Memory B cell (primary cell): ENCODE results near the gene RRP1.
"Not testable (repeated sequence)": the region's sequence is repeated elsewhere in the genome, so short reads cannot be mapped to it uniquely, and the experiment has no call there.

Experiments used
- ATAC-seq: fragments of 150-1000 bp; cut with Tn5 transposase; 2 replicates; pipeline ENCODE4 v1.10.0; 2021; ENCODE audit warnings: low read depth, mild to moderate bottlenecking, moderate library complexity
- DNase-seq, 2 donors: peaks; one replicate each; pipeline ENCODE4 v3.0.0; 2022; ENCODE audit warnings: low spot score in 2 of 2
- H3K27ac Mint-ChIP-seq: one replicate; pipeline ENCODE4 v1.8.0; 2022; ENCODE audit warnings: mild to moderate bottlenecking, moderate library complexity, mixed read lengths
- H3K27me3 Mint-ChIP-seq: one replicate; pipeline ENCODE4 v1.8.0; 2022; ENCODE audit warnings: mixed read lengths
- H3K36me3 Mint-ChIP-seq: one replicate; pipeline ENCODE4 v1.8.0; 2022; ENCODE audit warnings: mild to moderate bottlenecking, mixed read lengths
- H3K4me1 Mint-ChIP-seq: one replicate; pipeline ENCODE4 v1.8.0; 2022; ENCODE audit warnings: mixed read lengths
- H3K4me3 Mint-ChIP-seq: one replicate; pipeline ENCODE4 v1.8.0; 2022; ENCODE audit warnings: mild to moderate bottlenecking, moderate library complexity, mixed read lengths
- H3K9me3 Mint-ChIP-seq: one replicate; pipeline ENCODE4 v1.8.0; 2022; ENCODE audit warnings: mixed read lengths

Gene RRP1

DNA sequence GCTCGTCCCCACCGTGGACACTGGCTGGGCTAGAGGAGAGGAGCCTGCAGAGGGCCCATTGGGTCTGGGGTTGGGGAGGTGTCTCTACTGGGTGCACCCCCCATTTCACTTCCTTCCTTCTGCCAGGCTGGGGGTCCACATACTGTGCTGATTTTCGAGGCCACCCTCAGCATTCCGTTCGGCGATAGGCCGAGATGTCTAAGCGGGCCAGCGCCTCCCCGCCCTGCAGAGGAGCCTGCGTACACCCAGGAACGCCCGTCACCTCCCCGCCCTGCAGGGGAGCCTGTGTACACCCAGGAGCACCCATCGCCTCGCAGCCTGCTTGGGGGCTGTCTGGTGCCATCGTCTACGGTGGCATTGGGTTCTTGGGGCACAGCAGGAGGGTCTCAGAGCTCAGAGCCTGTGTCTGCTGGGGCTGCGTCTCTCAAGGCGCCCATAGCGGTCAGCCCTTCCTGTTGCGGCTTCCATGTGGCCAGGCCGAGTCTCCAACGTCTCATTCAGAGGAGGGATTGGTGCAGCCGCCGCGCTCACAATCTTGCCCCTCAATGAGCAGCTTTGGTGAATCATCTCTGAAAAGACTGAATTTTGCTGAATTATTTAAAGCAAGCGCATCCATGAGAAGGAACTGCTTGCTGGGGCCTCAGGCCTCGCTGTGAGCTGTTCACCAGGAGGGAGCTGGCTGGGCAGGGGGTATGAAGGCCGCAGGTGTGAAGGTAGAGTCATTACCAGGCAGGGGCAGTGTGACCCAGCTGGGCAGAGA, 44.9 kb downstream of the RRP1 start:
- H3K9me3 Mint-ChIP-seq, result no peaks in the 10 kb centered on the region
- ATAC-seq (no peak), DNase-seq (no peak)
- no peak overlapping the region for H3K4me3 Mint-ChIP-seq
- no peaks in the 10 kb centered on the region for H3K4me1 Mint-ChIP-seq
- H3K36me3 Mint-ChIP-seq, result peaks cover 2% of the 10 kb centered on the region
- H3K27ac Mint-ChIP-seq, result no peak overlapping the region
- H3K27me3 Mint-ChIP-seq, result peaks cover 29% of the 10 kb centered on the region

DNA sequence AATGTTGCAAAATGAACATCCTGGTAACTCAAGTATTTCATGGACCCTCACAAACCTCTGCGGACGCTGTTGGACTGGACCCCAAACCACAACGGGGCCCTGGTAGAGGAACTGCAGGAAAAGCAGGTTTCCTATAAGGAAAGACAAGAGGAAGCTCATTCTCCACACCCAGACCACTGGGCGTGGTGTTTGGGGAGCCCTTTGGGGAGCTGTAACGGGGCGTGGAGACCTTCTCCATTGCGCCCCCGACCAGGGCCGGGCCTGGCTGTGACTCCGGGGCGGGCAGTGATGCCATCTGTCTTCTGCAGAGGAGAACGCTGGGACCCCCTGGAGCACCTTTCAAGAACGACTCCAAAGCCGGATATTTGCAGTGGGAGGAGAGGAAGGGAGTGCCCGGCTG, 45.7 kb downstream of the RRP1 start:
- Mint-ChIP-seq H3K9me3 (no peaks in the 10 kb centered on the region), H3K27me3 (peaks cover 33% of the 10 kb centered on the region), H3K4me3 (no peak overlapping the region), H3K4me1 (no peaks in the 10 kb centered on the region), H3K27ac (no peak overlapping the region), H3K36me3 (peaks cover 2% of the 10 kb centered on the region)
- DNase-seq, result no peak
- no peak for ATAC-seq

DNA sequence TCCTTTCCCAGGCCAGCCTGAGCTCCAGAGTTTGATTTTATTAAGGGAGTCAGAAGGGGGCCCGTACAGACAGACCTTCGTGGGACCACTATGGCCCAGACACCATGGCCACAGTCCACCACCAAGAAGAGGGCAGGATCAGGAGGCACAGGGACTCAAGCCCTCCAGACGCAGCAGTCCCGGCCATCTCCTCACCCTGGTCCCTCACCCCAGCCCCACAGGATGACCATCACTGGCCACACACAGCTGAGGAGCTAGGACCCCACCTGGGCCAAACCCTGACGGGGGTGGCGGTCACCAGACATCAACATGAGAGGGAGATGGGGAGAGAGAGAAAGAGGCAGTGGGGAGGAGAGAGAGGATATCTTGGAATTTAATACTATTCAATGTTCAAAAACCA, 46.5 kb downstream of the RRP1 start:
- H3K4me3 Mint-ChIP-seq, result no peak overlapping the region
- H3K4me1 Mint-ChIP-seq, result no peaks in the 10 kb centered on the region
- ATAC-seq (no peak), DNase-seq (no peak)
- no peak overlapping the region for H3K27ac Mint-ChIP-seq
- peaks cover 32% of the 10 kb centered on the region for H3K27me3 Mint-ChIP-seq
- peaks cover 2% of the 10 kb centered on the region for H3K36me3 Mint-ChIP-seq
- H3K9me3 Mint-ChIP-seq, result no peaks in the 10 kb centered on the region

DNA sequence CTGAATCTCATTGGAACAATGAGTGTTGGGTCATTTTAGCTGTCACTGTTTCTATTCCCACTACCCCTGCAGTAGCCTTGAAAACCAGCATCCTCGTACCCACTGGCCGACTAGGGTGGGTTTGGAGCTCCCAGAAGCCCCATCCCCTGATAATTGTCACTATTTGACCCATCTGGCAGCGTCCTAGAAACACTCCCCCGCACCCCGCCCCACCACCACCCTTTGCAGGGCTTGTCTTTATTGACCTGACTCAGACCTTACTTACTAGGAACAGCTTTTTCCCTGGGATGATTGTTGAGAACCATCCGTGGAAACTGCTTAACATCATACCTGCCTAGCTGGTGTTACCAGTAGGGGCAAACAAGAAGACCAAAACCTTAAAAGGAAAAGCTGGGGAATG, 47.2 kb downstream of the RRP1 start:
- Mint-ChIP-seq H3K4me1 (no peaks in the 10 kb centered on the region), H3K27ac (no peak overlapping the region), H3K36me3 (peaks cover 2% of the 10 kb centered on the region), H3K9me3 (no peaks in the 10 kb centered on the region), H3K27me3 (peaks cover 30% of the 10 kb centered on the region), H3K4me3 (no peak overlapping the region)
- DNase-seq, result no peak
- no peak for ATAC-seq

DNA sequence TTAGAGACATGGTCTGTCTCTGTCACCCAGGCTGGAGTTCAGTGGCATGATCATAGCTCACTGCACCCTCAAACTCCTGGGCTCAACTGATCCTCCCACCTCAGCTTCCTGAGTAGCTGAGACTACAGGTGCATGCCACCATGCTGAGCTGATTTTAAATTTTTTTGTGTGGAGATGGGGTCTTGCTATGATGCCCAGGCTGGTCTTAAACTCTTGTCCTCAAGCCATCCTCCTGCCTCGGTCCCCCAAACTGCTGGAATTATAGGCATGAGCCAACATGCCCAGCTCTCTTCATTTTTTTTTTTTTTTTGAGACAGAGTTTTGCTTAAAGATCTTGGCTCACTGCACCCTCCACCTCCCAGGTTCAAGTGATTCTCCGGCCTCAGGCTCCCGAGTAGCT, 50.9 kb downstream of the RRP1 start:
- ATAC-seq (no peak), DNase-seq (no peak)
- H3K27ac Mint-ChIP-seq, result no peak overlapping the region
- peaks cover 16% of the 10 kb centered on the region for H3K27me3 Mint-ChIP-seq
- H3K4me3 Mint-ChIP-seq, result no peak overlapping the region
- H3K36me3 Mint-ChIP-seq, result no peaks in the 10 kb centered on the region
- H3K4me1 Mint-ChIP-seq, result peaks cover 5% of the 10 kb centered on the region
- no peaks in the 10 kb centered on the region for H3K9me3 Mint-ChIP-seq

DNA sequence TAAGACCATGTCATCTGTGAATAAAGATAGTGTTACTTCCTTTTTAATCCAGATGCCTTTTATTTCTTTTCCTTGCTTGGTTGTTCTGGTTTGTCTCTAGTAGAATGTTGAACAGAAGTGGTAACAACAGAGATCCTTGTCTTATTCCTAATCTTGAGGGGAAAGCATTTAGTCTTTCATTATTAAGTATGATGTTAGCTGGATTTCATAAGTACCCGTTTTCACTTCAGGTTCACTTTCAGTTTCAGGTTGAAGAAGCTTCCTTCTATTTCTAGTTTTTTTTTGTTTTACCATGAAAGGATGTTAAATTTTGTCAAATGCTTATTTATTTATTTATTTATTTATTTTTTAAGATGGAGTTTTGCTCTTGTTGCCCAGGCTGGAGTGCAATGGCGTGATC, 53.4 kb downstream of the RRP1 start:
- peaks cover 6% of the 10 kb centered on the region for H3K27me3 Mint-ChIP-seq
- H3K36me3 Mint-ChIP-seq, result no peaks in the 10 kb centered on the region
- peaks cover 5% of the 10 kb centered on the region for H3K4me1 Mint-ChIP-seq
- peak; percentile 61 for ATAC-seq
- no peaks in the 10 kb centered on the region for H3K9me3 Mint-ChIP-seq
- DNase-seq, result no peak
- peak overlapping the region; percentile 1 for H3K27ac Mint-ChIP-seq
- peak overlapping the region; percentile 60 for H3K4me3 Mint-ChIP-seq

DNA sequence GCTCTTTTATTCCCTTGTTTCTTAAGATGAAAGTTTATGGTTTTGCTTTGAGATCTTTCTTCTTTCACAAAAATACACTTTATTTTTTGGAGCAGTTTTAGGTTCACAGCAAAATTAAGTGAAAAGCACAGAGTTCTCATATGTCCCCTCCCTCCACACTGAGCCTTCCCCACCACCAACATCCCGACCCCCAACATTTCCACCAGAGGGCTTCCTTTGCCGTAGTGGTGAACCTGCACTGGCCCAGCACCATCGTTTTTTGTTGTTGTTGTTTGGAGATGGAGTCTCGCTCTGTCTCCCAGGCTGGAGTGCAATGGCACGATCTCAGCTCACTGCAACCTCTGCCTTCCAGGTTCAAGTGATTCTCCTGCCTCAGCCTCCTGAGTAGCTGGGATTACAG, 55.5 kb downstream of the RRP1 start:
- not testable (repeated sequence) for H3K27ac Mint-ChIP-seq, DNase-seq, H3K36me3 Mint-ChIP-seq, H3K27me3 Mint-ChIP-seq, H3K4me1 Mint-ChIP-seq, H3K4me3 Mint-ChIP-seq, H3K9me3 Mint-ChIP-seq, ATAC-seq

DNA sequence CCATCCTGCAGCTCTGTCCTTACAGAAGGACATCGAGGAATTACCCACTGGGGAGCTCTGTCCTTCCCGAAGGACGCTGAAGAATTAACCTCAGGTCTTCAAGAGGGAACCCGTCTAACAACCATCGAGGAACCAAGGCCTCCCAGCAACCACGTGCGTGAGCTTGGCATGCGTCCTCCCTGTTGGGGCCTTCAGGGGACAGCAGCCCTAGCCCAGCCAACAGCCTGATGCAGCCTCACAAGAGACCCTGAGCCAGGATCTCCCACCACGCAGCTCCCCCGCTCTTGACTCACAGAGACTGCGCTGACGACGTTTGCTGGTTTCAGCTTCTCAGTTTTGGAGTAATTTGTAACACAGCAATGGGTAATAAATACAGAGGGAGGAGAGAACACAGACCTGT, 56.0 kb downstream of the RRP1 start:
- Mint-ChIP-seq H3K27me3 (peaks cover 2% of the 10 kb centered on the region), H3K9me3 (no peaks in the 10 kb centered on the region), H3K4me3 (no peak overlapping the region), H3K36me3 (no peaks in the 10 kb centered on the region), H3K27ac (no peak overlapping the region), H3K4me1 (peaks cover 5% of the 10 kb centered on the region)
- no peak for DNase-seq
- ATAC-seq, result no peak

DNA sequence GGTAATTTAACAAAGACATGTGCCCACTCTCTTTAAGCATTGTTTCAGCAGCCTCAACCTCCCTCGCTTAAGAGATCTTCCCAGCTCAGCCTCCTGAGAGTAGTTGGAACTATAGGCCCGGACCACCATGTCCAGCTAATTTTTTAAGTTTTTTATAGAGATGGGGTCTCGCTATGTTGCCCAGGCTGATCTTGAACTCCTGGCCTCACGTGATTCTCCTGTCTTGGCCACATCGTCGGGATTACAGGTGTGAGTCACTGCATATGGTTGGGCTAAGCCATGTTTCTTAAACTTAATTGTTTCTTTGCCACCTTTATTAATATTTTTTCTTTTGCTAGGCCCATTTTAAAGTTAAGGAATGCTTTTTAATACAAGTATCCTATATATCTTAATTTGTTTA, 57.1 kb downstream of the RRP1 start:
- H3K36me3 Mint-ChIP-seq, result no peaks in the 10 kb centered on the region
- no peak for ATAC-seq

DNA sequence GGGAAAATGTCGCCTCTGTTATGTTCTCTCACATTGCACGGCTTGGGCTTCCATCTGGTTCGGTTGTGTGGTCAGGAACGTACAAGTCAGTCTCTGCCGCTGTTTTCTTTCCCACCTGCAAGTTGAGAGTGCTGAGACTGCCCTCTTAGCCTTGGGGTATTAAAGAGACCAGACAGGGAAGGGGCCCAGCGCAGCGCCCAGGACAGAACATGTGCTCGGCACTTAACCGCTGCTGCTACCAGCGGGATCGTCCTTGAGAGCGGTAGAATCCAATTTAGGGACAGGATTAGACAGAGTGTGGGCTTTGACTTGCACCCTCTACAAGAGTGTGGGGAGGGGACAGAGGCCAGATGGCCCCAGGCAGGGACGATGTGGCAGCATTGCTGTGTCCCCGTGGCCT, 57.9 kb downstream of the RRP1 start:
- H3K4me1 Mint-ChIP-seq, result peaks cover 5% of the 10 kb centered on the region
- no peak overlapping the region for H3K4me3 Mint-ChIP-seq
- H3K36me3 Mint-ChIP-seq, result no peaks in the 10 kb centered on the region
- ATAC-seq (no peak), DNase-seq (no peak)
- H3K9me3 Mint-ChIP-seq, result peaks cover 2% of the 10 kb centered on the region
- H3K27ac Mint-ChIP-seq, result no peak overlapping the region
- peaks cover 2% of the 10 kb centered on the region for H3K27me3 Mint-ChIP-seq

More for the DNA sequence above, 57.1 kb downstream of the RRP1 start:
- DNase-seq, result no peak
- Mint-ChIP-seq H3K4me3 (no peak overlapping the region), H3K9me3 (peaks cover 2% of the 10 kb centered on the region), H3K4me1 (peaks cover 5% of the 10 kb centered on the region), H3K27ac (no peak overlapping the region), H3K27me3 (peaks cover 2% of the 10 kb centered on the region)

DNA sequence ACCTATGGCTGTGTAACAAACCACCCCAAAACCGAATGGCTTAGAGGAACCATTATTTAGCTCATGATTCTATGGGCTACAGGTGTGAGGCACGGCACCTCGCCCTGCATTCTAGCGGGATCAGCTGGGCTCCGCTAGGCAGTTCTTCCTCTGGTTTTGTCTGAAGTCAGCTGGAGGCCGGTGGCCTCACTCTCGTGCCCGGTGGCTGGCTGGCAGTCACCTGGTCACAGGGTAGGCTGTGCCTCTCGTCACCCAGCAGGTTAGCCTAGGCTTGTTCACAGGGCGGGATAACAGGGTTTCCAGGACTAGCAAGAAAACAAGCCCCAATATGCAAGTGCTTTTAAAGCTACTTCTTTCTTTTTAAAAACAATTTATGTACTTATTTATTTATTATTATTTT, 59.4 kb downstream of the RRP1 start:
- Mint-ChIP-seq H3K27ac (no peak overlapping the region), H3K4me3 (no peak overlapping the region), H3K9me3 (peaks cover 2% of the 10 kb centered on the region), H3K36me3 (no peaks in the 10 kb centered on the region), H3K27me3 (peaks cover 2% of the 10 kb centered on the region), H3K4me1 (no peaks in the 10 kb centered on the region)
- no peak for ATAC-seq
- DNase-seq, result no peak

DNA sequence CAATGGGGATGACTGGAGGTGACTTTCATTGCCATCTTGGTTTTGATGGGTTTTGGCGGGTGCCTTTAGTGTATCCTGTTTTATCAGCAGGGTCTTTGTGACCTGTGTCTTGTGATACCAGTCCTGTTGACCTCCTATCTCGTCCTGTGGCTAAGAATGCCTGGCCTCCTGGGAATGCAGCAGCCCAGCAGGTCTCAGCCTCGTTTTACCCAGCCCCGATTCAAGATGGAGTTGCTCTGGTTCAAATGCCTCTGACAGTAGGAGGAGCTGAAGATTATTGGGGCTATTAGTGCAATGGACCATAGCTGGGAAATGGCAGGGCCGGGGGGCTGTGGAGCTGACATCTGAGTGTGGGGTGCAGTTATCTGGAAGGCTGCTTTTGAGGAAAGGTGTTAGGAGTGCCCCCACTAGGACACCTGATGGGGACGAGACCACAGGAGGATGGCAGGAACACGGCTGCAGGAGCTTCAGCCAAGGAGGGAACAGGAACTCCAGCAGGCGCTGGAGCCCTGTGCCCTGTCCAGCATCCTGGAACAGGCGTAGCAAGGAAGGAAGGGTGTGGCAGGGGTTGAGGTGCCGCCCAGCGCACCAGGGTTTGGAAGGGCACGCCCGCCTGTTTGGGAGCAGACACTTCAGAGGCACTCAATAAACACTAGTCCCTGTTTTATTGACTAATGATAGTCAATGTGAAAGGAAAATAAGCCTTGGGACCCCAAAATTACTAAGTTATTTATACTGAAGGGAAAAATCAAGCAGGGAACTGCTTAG, 60.3 kb downstream of the RRP1 start:
- H3K4me3 Mint-ChIP-seq, result no peak overlapping the region
- no peak overlapping the region for H3K27ac Mint-ChIP-seq
- ATAC-seq, result no peak
- peaks cover 2% of the 10 kb centered on the region for H3K27me3 Mint-ChIP-seq
- H3K36me3 Mint-ChIP-seq, result no peaks in the 10 kb centered on the region
- peaks cover 2% of the 10 kb centered on the region for H3K4me1 Mint-ChIP-seq
- DNase-seq, result no peak
- peaks cover 2% of the 10 kb centered on the region for H3K9me3 Mint-ChIP-seq

DNA sequence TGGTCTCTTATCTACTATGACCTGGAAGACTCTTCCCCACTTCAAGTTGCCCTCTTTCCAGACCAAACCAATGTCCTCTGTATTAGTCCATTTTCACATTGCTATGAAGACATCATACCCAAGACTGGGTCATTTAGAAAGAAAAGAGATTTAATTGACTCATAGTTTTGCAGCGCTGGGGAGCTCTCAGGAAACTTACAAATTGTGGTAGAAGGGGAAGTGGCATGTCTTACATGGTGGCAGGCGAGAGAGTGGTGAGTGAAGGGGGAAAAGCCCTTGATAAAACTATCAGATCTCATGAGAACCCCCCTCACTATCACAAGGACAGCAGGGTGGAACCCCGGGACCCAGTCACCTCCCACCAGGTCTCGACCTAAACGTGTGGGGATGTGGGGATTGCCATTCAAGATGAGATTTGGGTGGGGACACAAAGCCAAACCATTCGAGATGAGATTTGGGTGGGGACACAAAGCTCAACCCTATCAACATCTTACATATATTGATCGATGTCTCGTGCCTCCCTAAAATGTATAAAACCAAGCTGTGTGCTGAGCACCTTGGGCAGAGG, 61.4 kb downstream of the RRP1 start:
- H3K27ac Mint-ChIP-seq, result no peak overlapping the region
- peaks cover 8% of the 10 kb centered on the region for H3K4me1 Mint-ChIP-seq
- no peak overlapping the region for H3K4me3 Mint-ChIP-seq
- no peak for ATAC-seq
- H3K9me3 Mint-ChIP-seq, result peaks cover 2% of the 10 kb centered on the region
- peaks cover 2% of the 10 kb centered on the region for H3K27me3 Mint-ChIP-seq
- H3K36me3 Mint-ChIP-seq, result no peaks in the 10 kb centered on the region
- DNase-seq, result no peak

DNA sequence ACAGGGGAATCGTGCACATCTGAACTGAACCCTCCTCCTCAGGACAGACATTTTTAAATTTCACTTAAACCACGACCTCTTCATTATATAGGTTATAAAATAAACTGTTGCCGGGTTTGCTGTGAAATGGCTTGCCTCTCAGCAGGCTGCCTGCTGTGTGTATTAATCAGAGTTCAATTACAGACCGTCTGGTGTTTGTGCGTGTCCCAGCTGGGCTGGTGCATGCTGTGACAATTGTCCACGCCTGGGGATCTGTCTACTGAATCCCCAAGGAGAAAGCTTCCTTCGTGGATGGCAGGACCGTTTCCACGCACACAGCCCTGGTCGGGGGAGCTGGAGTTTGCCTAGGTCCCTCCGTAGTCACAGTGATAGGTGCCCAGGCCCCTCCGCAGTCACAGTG, 62.2 kb downstream of the RRP1 start:
- peaks cover 2% of the 10 kb centered on the region for H3K9me3 Mint-ChIP-seq
- no peak for ATAC-seq
- peaks cover 8% of the 10 kb centered on the region for H3K4me1 Mint-ChIP-seq

More for the DNA sequence above, 62.2 kb downstream of the RRP1 start:
- Mint-ChIP-seq H3K36me3 (no peaks in the 10 kb centered on the region), H3K27ac (no peak overlapping the region), H3K27me3 (peaks cover 2% of the 10 kb centered on the region), H3K4me3 (no peak overlapping the region)
- DNase-seq, result no peak
